Natural killer cell (primary cell): Measurements from ENCODE around the gene UBE4A. TPM values are rescaled to one million over a fixed set of nuclear protein-coding genes. Genes with fewer than 3 reads are reported as not detected.

Experiments used
- ATAC-seq, 3 donors: fragments of 150-1000 bp in 2 of 3; fragments of 200-7000 bp in 1 of 3; cut with Tn5 transposase; 1 replicate in 1 of 3; 2 replicates in 2 of 3; pipeline ENCODE4 v1.10.0; 2021; ENCODE audit warnings: mild to moderate bottlenecking in 2 of 3, moderate library complexity in 2 of 3
- DNase-seq, 2 donors: peaks; one replicate each; pipeline versions ENCODE4 v3.0.0 to v3.0.0-alpha.2; 2013 to 2021; ENCODE audit warnings: mixed read lengths in 1 of 2
- H3K27ac ChIP-seq: one replicate; pipeline ENCODE4 v1.5.1; 2013; ENCODE audit warnings: mild to moderate bottlenecking, low read length
- H3K27me3 ChIP-seq: one replicate; pipeline ENCODE4 v1.6.1; 2013; ENCODE audit warnings: low read length; ENCODE audit not compliant: control insufficient read depth, insufficient read depth
- H3K36me3 ChIP-seq: one replicate; pipeline ENCODE4 v1.6.1; 2013; ENCODE audit warnings: low read length; ENCODE audit not compliant: control insufficient read depth, insufficient read depth
- H3K4me1 ChIP-seq: one replicate; pipeline ENCODE4 v1.6.1; 2013; ENCODE audit warnings: low read length; ENCODE audit not compliant: control insufficient read depth, insufficient read depth
- H3K4me3 ChIP-seq: one replicate; pipeline ENCODE4 v1.5.1; 2013; ENCODE audit warnings: low read length
- H3K9me3 ChIP-seq: one replicate; pipeline ENCODE4 v1.6.1; 2013; ENCODE audit warnings: low read length; ENCODE audit not compliant: control insufficient read depth, insufficient read depth
- H3K27ac Mint-ChIP-seq, 2 donors: one replicate each; pipeline ENCODE4 v1.8.0; 2022; ENCODE audit warnings: mild to moderate bottlenecking in 2 of 2, mixed read lengths in 2 of 2, moderate library complexity in 1 of 2
- H3K27me3 Mint-ChIP-seq, 2 donors: one replicate each; pipeline ENCODE4 v1.8.0; 2022; ENCODE audit warnings: low read depth in 2 of 2, mixed read lengths in 2 of 2
- H3K36me3 Mint-ChIP-seq: one replicate; pipeline ENCODE4 v1.8.0; 2022; ENCODE audit warnings: mixed read lengths
- H3K4me1 Mint-ChIP-seq, 2 donors: one replicate each; pipeline ENCODE4 v1.8.0; 2022; ENCODE audit warnings: mixed read lengths in 2 of 2
- H3K4me3 Mint-ChIP-seq: one replicate; pipeline ENCODE4 v1.8.0; 2022; ENCODE audit warnings: mild to moderate bottlenecking, moderate library complexity, mixed read lengths
- H3K9me3 Mint-ChIP-seq, 2 donors: one replicate each; pipeline ENCODE4 v1.8.0; 2022; ENCODE audit warnings: mixed read lengths in 2 of 2
- WGBS: methylation state at CpG from one replicate; pipeline ENCODE4 v1.1.7; 2013; ENCODE audit warnings: missing lambda C conversion rate; ENCODE audit not compliant: insufficient coverage; 5-methylcytosine and 5-hydroxymethylcytosine counted together
- intact Hi-C: fragments of 100-400 bp; cut with micrococcal nuclease; formaldehyde crosslinking; loops from one replicate; pipeline ENCODE4 v1.14.2; 2022
- total RNA-seq, 4 donors: library from RNA; stranded (reverse); fragments of 120-200 nt in 1 of 4; gene quantifications; one replicate each; pipeline versions ENCODE4 v1.2.3 to v1.2.4, GENCODE V29; 2013 to 2022
- TF ChIP-seq, protein P1 (sequence below): fragments of 200-600 bp; IDR thresholded peaks from one replicate; pipeline ENCODE4 v1.8.0; 2022; ENCODE audit warnings: antibody characterized with exemption

Gene UBE4A
- total RNA-seq, 3 donors from 2014 or later (not counting 1 experiment from before 2014, with no cell fraction given): 35.1 to 43.9 (median 37.0) TPM

DNA sequence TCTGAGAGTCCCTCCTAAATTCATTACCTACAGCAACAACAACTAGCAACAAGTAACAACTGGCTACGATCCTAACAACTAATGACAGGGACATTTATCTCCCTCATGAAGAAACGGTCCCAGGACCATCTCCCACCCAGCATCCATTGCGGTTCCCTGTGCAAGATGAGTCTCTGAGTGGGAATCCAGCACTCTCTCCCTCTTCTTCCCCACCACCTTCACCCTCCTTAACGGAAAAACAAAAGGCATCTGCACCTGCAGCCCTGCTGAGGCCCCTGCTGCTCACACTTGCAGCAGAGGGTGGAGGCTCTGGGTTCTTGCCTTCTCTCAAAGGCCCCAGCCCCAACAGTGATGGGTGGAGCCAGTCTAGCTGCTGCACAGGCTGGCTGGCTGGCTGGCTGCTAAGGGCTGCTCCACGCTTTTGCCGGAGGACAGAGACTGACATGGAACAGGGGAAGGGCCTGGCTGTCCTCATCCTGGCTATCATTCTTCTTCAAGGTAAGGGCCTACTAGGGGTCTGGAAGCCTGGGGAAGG is 15.4 kb upstream of the UBE4A start, which contains the start of gene CD3G:
Gene CD3G (plus strand): TSS at position 364 of the 535 bp plus-strand sequence. CDS start 80 bp downstream, at position 444.
- WGBS: 72% methylated on average over 6 of the region's 6 CpGs
- Mint-ChIP-seq H3K27me3 (no peaks in the 10 kb centered on the region), H3K9me3 (no peaks in the 10 kb centered on the region), H3K4me1 (peaks cover 29 to 32% of the 10 kb centered on the region in 2 donors), H3K36me3 (no peaks in the 10 kb centered on the region), H3K27ac (peak within 1 kb of the TSS in 1 of 2 donors; percentile 3), H3K4me3 (peak within 1 kb of the TSS; percentile 40)
- TF ChIP-seq, protein P1, sequence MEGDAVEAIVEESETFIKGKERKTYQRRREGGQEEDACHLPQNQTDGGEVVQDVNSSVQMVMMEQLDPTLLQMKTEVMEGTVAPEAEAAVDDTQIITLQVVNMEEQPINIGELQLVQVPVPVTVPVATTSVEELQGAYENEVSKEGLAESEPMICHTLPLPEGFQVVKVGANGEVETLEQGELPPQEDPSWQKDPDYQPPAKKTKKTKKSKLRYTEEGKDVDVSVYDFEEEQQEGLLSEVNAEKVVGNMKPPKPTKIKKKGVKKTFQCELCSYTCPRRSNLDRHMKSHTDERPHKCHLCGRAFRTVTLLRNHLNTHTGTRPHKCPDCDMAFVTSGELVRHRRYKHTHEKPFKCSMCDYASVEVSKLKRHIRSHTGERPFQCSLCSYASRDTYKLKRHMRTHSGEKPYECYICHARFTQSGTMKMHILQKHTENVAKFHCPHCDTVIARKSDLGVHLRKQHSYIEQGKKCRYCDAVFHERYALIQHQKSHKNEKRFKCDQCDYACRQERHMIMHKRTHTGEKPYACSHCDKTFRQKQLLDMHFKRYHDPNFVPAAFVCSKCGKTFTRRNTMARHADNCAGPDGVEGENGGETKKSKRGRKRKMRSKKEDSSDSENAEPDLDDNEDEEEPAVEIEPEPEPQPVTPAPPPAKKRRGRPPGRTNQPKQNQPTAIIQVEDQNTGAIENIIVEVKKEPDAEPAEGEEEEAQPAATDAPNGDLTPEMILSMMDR: no peak
- H3K4me1 ChIP-seq: peaks cover 17% of the 10 kb centered on the region
- intact Hi-C loops: no loop called here
- peak within 1 kb of the TSS; percentile 66 for H3K27ac ChIP-seq
- peak within 1 kb of the TSS; percentile 36 for H3K4me3 ChIP-seq
- peak in 1 of 2 donors; percentile 81 for DNase-seq
- H3K36me3 ChIP-seq: no peaks in the 10 kb centered on the region
- peak in 2 of 3 donors; percentile 55 to 59 for ATAC-seq
- H3K9me3 ChIP-seq: no peaks in the 10 kb centered on the region
- H3K27me3 ChIP-seq: no peaks in the 10 kb centered on the region

DNA sequence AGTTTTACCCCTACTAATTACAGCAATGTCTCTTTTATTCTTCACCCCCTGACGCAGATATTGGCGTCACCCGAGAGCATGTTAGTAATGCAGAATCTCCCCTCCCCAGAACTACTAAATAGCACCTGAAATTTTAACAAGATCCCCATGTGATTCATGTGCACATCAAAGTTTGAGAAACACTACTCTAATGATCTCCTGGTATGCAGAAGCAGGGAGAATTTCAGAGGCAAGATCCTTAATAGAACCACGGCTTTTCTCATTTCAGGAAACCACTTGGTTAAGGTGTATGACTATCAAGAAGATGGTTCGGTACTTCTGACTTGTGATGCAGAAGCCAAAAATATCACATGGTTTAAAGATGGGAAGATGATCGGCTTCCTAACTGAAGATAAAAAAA is 9.9 kb upstream of the UBE4A start:
- Histone ChIP-seq H3K9me3 (no peaks in the 10 kb centered on the region), H3K4me3 (no peak overlapping the region), H3K27me3 (no peaks in the 10 kb centered on the region), H3K36me3 (peaks cover 8% of the 10 kb centered on the region), H3K27ac (no peak overlapping the region), H3K4me1 (peaks cover 3% of the 10 kb centered on the region)
- H3K4me3 Mint-ChIP-seq: no peak overlapping the region
- WGBS: 85% methylated on average over 6 of the region's 6 CpGs
- no peaks in the 10 kb centered on the region for H3K27me3 Mint-ChIP-seq
- ATAC-seq: no peak
- H3K27ac Mint-ChIP-seq: no peak overlapping the region
- H3K9me3 Mint-ChIP-seq: no peaks in the 10 kb centered on the region
- H3K4me1 Mint-ChIP-seq: peaks cover 19 to 24% of the 10 kb centered on the region in 2 donors
- intact Hi-C loops: no loop called here
- no peak for DNase-seq
- H3K36me3 Mint-ChIP-seq: no peaks in the 10 kb centered on the region
- TF ChIP-seq, protein P1: no peak

- Histone ChIP-seq H3K36me3 (peaks cover 8% of the 10 kb centered on the region), H3K27me3 (no peaks in the 10 kb centered on the region), H3K4me1 (peaks cover 3% of the 10 kb centered on the region), H3K4me3 (no peak overlapping the region), H3K9me3 (no peaks in the 10 kb centered on the region), H3K27ac (no peak overlapping the region)
- Mint-ChIP-seq H3K4me3 (no peak overlapping the region), H3K27ac (peak overlapping the region in 1 of 2 donors; percentile 36), H3K4me1 (peaks cover 6 to 7% of the 10 kb centered on the region in 2 donors), H3K9me3 (no peaks in the 10 kb centered on the region), H3K36me3 (no peaks in the 10 kb centered on the region), H3K27me3 (no peaks in the 10 kb centered on the region)
- WGBS: 18% methylated on average over 3 of the region's 6 CpGs
- intact Hi-C loops: loop anchor here (1.0 kb wide), 3 partner anchors 57 to 155 kb away; no protein-coding TSS in a partner anchor
- TF ChIP-seq, protein P1: peak; percentile 87
- ATAC-seq (peak in 2 of 3 donors; percentile 25 to 58), DNase-seq (peak in 1 of 2 donors; percentile 80)
These were observed 6.2 kb upstream of the UBE4A start for GRCh38 chr11:118353084-118353710.
